ENCODE results near the gene ZPR1. TPM values are rescaled to one million over a fixed set of nuclear protein-coding genes. Genes with fewer than 3 reads are reported as not detected.
"Not testable (repeated sequence)": the region's sequence is repeated elsewhere in the genome, so short reads cannot be mapped to it uniquely, and the experiment has no call there.

The ZPR1 gene
- total RNA-seq, 1 donor: 29.4 TPM

DNA sequence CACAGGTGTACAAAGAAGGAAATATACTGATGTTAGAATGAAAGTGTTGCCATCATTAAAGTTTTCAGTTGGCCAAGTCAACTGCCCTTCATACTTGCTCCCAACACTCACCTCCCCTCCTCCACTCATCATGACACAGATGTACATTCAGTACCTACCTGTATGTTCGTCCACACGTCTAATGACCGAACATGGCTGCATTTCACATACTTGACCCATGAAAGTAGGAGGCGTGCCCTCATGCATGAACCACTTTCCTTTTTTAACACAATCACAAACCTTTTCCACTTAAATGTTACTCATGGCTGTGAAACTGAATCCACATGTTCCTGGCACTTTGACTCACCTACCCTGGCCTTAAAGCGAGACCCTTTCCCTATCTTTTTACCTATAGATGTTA, 11.8 kb downstream of the ZPR1 start:
- no peak overlapping the region for H3K4me3 ChIP-seq (ENCODE audit: low read depth, low read length)
- no peak for DNase-seq (ENCODE audit: low read depth)
- TF ChIP-seq, protein P1, sequence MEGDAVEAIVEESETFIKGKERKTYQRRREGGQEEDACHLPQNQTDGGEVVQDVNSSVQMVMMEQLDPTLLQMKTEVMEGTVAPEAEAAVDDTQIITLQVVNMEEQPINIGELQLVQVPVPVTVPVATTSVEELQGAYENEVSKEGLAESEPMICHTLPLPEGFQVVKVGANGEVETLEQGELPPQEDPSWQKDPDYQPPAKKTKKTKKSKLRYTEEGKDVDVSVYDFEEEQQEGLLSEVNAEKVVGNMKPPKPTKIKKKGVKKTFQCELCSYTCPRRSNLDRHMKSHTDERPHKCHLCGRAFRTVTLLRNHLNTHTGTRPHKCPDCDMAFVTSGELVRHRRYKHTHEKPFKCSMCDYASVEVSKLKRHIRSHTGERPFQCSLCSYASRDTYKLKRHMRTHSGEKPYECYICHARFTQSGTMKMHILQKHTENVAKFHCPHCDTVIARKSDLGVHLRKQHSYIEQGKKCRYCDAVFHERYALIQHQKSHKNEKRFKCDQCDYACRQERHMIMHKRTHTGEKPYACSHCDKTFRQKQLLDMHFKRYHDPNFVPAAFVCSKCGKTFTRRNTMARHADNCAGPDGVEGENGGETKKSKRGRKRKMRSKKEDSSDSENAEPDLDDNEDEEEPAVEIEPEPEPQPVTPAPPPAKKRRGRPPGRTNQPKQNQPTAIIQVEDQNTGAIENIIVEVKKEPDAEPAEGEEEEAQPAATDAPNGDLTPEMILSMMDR (IDR thresholded peaks at IDR 0.05; ENCODE audit: insufficient read depth, low read depth, low read length): no peak

DNA sequence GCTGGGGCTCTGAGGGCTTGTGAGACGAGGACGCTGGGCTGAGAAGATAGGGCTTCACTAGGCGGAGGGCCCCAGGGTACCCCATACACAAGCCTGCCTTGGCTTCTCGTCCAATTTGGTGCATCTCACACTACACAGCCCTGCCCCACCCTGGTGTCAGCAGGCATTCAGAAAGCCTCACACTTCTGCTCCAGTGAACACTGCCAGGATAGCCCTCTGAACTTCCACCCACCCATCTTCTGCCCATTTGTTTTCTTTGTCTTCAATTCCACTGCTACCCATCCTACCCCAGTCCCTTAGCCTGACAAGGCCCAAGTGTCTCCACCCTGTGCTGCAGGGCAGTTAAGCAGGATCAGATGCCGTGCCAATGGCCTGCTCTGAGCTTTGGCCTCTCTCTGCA, 13.2 kb downstream of the ZPR1 start:
- DNase-seq (ENCODE audit: low read depth): no peak
- no peak overlapping the region for H3K4me3 ChIP-seq (ENCODE audit: low read depth, low read length)
- TF ChIP-seq, protein P1 (IDR thresholded peaks at IDR 0.05; ENCODE audit: insufficient read depth, low read depth, low read length): no peak

GRCh38 chr11:116773203-116774097, 14.4 kb downstream of the ZPR1 start:
- peak overlapping the region; percentile 78 for H3K4me3 ChIP-seq (ENCODE audit: low read depth, low read length)
- peak; percentile 40 for DNase-seq (ENCODE audit: low read depth)
- TF ChIP-seq, protein P1 (IDR thresholded peaks at IDR 0.05; ENCODE audit: insufficient read depth, low read depth, low read length): no peak

DNA sequence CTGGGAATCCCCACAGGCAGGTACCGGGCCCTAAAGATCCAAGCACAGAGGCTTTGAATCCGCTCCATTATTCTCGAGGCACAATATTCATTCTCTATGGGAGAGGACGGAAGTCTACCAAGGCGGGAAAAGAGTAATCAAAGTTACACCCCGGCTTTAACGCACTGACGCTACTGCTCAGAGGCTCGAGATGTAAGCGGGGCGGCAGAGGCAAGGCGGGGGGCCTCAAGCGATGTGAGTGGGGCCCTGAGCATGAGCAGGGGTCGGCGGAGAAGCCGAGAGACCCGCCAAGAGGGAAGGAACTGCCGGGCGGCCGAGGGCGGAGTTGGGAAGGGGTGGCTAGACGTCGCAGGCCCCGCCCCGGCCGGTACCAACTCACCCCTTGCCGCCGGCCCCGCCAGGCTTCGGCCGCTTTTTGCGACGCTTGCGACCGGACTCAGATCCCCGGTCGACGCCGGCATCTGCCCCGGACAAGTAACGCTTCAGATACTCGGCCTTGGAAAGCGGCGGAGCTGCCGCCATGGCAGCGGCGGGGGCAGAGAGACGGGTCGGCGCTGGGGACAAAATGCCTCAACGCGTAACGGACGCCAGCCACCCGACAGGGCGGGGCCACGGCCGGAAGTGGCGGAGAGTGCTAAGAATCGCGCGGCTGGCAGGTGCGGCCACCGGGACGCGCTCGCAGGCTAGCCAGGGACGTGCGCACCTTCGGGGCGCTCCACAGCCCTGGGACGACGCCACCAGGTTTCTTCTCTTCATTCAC, 15.2 kb downstream of the ZPR1 start, which contains the start of gene BUD13:
Gene BUD13, minus strand, starts transcription at position 545 of the 760 bp plus-strand sequence. Its CDS starts 23 bp downstream, at position 522.
- TF ChIP-seq, protein P1 (IDR thresholded peaks at IDR 0.05; ENCODE audit: insufficient read depth, low read depth, low read length): no peak
- DNase-seq (ENCODE audit: low read depth): peak; percentile 82
- H3K4me3 ChIP-seq (ENCODE audit: low read depth, low read length): peak within 1 kb of the TSS; percentile 78

- TF ChIP-seq, protein P1 (IDR thresholded peaks at IDR 0.05; ENCODE audit: insufficient read depth, low read depth, low read length): no peak
- H3K4me3 ChIP-seq (ENCODE audit: low read depth, low read length): peak overlapping the region; percentile 78
- DNase-seq (ENCODE audit: low read depth): no peak
Measured at GRCh38 chr11:116771935-116772334, 15.9 kb downstream of the ZPR1 start.

DNA sequence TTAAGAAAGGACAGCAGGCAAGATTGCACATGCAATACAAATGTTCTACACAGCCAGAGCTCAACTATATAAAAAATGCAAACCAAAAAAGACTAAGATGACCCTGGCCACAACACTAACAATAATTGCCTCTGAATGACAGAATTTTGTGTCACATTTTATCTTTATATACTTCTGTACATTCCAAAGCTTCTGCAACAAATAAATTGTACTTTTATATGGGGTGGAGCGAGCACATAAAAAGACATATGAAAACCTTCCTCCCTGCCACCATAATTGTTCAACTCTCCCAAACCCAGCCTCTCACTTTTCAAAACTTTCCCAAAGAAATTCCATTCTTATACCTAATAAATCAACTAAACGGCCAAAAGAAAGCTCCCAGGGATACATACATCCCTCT, 25.7 kb downstream of the ZPR1 start:
- TF ChIP-seq, protein P1 (IDR thresholded peaks at IDR 0.05; ENCODE audit: insufficient read depth, low read depth, low read length): no peak
- no peak for DNase-seq (ENCODE audit: low read depth)
- no peak overlapping the region for H3K4me3 ChIP-seq (ENCODE audit: low read depth, low read length)

GRCh38 chr11:116756044-116756443, 31.8 kb downstream of the ZPR1 start:
- not testable (repeated sequence) for DNase-seq (ENCODE audit: low read depth); H3K4me3 ChIP-seq (ENCODE audit: low read depth, low read length)
